HCT116 (cell line): Measurements from ENCODE around the gene FBXO47. TPM values are rescaled to one million over a fixed set of nuclear protein-coding genes. Genes with fewer than 3 reads are reported as not detected.

Source experiments
- ATAC-seq: fragments of 200-7000 bp; cut with Tn5 transposase; 2 replicates; pipeline ENCODE4 v1.9.1; 2020; ENCODE audit warnings: mild to moderate bottlenecking, moderate library complexity
- BruUV-seq: library from RNA; stranded (reverse); fragments of 400-500 nt; replicated peaks from 2 replicates; lab custom pipeline; 2021; lab: Mats Ljungman, UMichigan
- CTCF ChIA-PET: fragments of 300-600 bp; sonication (Branson Sonifier 250); formaldehyde crosslinking; loops from one replicate; lab custom pipeline; 2021; ENCODE audit warnings: antibody characterized with exemption; lab: Charles Lee
- POLR2A ChIA-PET: fragments of 300-600, 350-600 bp; sonication (Branson Sonifier 250); formaldehyde crosslinking; loops from one replicate; lab custom pipeline; 2021; ENCODE audit warnings: antibody characterized with exemption; lab: Charles Lee
- RAD21 ChIA-PET, 2 experiments: fragments of 300-600 bp; sonication (Branson Sonifier 250); formaldehyde crosslinking; loops; one replicate each; lab custom pipeline; 2023; ENCODE audit warnings: low total read pairs in 2 of 2; ENCODE audit not compliant: uncharacterized antibody in 2 of 2, unreplicated experiment in 2 of 2, low non-redundant PET in 1 of 2; lab: Charles Lee
- DNase-seq: peaks from one replicate; pipeline ENCODE4 v3.0.0-alpha.2; 2010; ENCODE audit warnings: low read depth, low spot score
- H2AFZ ChIP-seq: fragments of 200-600 bp; shearing (Covaris generic), sonication (generic); 2 replicates; pipeline ENCODE4 v1.6.1; 2017; ENCODE audit warnings: low read depth, mixed run types, mixed read lengths, antibody characterized with exemption, low read length; ENCODE audit not compliant: poor library complexity, severe bottlenecking
- H3K27ac ChIP-seq: 2 replicates; pipeline ENCODE4 v1.5.1; 2012; ENCODE audit warnings: low read depth, low read length
- H3K27me3 ChIP-seq: fragments of 200-600 bp; sonication (generic); 2 replicates; pipeline ENCODE4 v1.6.1; 2016; ENCODE audit warnings: mixed run types, low read length, mixed read lengths; ENCODE audit not compliant: insufficient read depth
- H3K36me3 ChIP-seq, 2 experiments: fragments of 200-500 bp in 1 of 2; fragments of 200-600 bp in 1 of 2; sonication (Bioruptor generic) in 1 of 2; sonication (generic) in 1 of 2; 2 replicates each; pipeline versions ENCODE4 v1.5.1 to v1.6.1; 2014 to 2016; ENCODE audit warnings: low read length in 2 of 2, inconsistent platforms in 1 of 2, mixed read lengths in 1 of 2, mixed run types in 1 of 2; ENCODE audit not compliant: insufficient read depth in 2 of 2, control insufficient read depth in 1 of 2
- H3K4me1 ChIP-seq, 2 experiments: fragments of 200-600 bp in 1 of 2; sonication (generic) in 1 of 2; 2 replicates each; pipeline versions ENCODE4 v1.5.1 to v1.6.1; 2012 to 2017; ENCODE audit warnings: low read length in 2 of 2, inconsistent platforms in 1 of 2, mild to moderate bottlenecking in 1 of 2, mixed read lengths in 1 of 2, mixed run types in 1 of 2, moderate library complexity in 1 of 2; ENCODE audit not compliant: insufficient read depth in 2 of 2, control insufficient read depth in 1 of 2
- H3K4me2 ChIP-seq: fragments of 200-600 bp; sonication (generic); 2 replicates; pipeline ENCODE4 v1.6.1; 2017; ENCODE audit warnings: mixed run types, low read length, mixed read lengths
- H3K4me3 ChIP-seq, 2 experiments: fragments of 200-600 bp in 1 of 2; sonication (generic) in 1 of 2; replicated peaks in 1 of 2; 2 replicates each; pipeline ENCODE4 v1.5.1; 2011 to 2016; ENCODE audit warnings: low read length in 2 of 2, control low read depth in 1 of 2, low read depth in 1 of 2, mild to moderate bottlenecking in 1 of 2, mixed read lengths in 1 of 2, mixed run types in 1 of 2
- H3K79me2 ChIP-seq: fragments of 200-600 bp; sonication (generic); 2 replicates; pipeline ENCODE4 v1.6.1; 2017; ENCODE audit warnings: mild to moderate bottlenecking, mixed run types, low read length, moderate library complexity, mixed read lengths; ENCODE audit not compliant: insufficient read depth
- H3K9ac ChIP-seq: fragments of 200-600 bp; sonication (generic); 2 replicates; pipeline ENCODE4 v1.6.1; 2016; ENCODE audit warnings: low read length, mixed read lengths
- H3K9me2 ChIP-seq: fragments of 200-600 bp; sonication (generic), shearing (Covaris generic); 2 replicates; pipeline ENCODE4 v1.6.1; 2017; ENCODE audit warnings: mixed run types, mild to moderate bottlenecking, moderate library complexity; ENCODE audit not compliant: insufficient read depth
- H3K9me3 ChIP-seq, 2 experiments: fragments of 200-500 bp in 1 of 2; fragments of 200-600 bp in 1 of 2; sonication (Bioruptor generic) in 1 of 2; sonication (generic) in 1 of 2; 2 replicates each; pipeline ENCODE4 v1.6.1; 2014 to 2017; ENCODE audit warnings: low read length in 2 of 2, mixed read lengths in 2 of 2, inconsistent platforms in 1 of 2, low read depth in 1 of 2, mild to moderate bottlenecking in 1 of 2, mixed run types in 1 of 2, moderate library complexity in 1 of 2; ENCODE audit not compliant: control insufficient read depth in 1 of 2, insufficient read depth in 1 of 2
- H4K20me1 ChIP-seq: fragments of 200-600 bp; sonication (generic), shearing (Covaris generic); 2 replicates; pipeline ENCODE4 v1.6.1; 2017; ENCODE audit warnings: mixed run types, mild to moderate bottlenecking, moderate library complexity; ENCODE audit not compliant: insufficient read depth
- CBX3 ChIP-seq: IDR thresholded peaks from 2 replicates; pipeline ENCODE4 v1.6.1; 2012; ENCODE audit warnings: low read depth
- ELF1 ChIP-seq: IDR thresholded peaks from 2 replicates; pipeline ENCODE4 v1.6.1; 2012; ENCODE audit warnings: low read depth, borderline replicate concordance
- EZH2 ChIP-seq: fragments of 200-600 bp; sonication (generic); IDR thresholded peaks from 2 replicates; pipeline ENCODE4 v1.6.1; 2017; ENCODE audit warnings: antibody characterized with exemption, mixed run types
- EZH2phosphoT487 ChIP-seq: fragments of 200-600 bp; IDR thresholded peaks from 2 replicates; pipeline ENCODE4 v1.6.1; 2018; ENCODE audit warnings: antibody characterized with exemption, borderline replicate concordance
- FOSL1 ChIP-seq: IDR thresholded peaks from 2 replicates; pipeline ENCODE4 v1.6.1; 2012; ENCODE audit warnings: low read depth
- JUND ChIP-seq: IDR thresholded peaks from 2 replicates; pipeline ENCODE4 v1.6.1; 2012
- POLR2A ChIP-seq: IDR thresholded peaks from 2 replicates; pipeline ENCODE4 v1.7.0; 2011; ENCODE audit warnings: borderline replicate concordance; ENCODE audit not compliant: insufficient read depth, insufficient read length; ENCODE audit errors: extremely low read depth
- POLR2AphosphoS5 ChIP-seq: IDR thresholded peaks from 2 replicates; pipeline ENCODE4 v1.6.1; 2011; ENCODE audit warnings: mild to moderate bottlenecking, low read depth, low read length, moderate library complexity
- RAD21 ChIP-seq: IDR thresholded peaks from 2 replicates; pipeline ENCODE4 v1.6.1; 2012; ENCODE audit warnings: low read depth, mild to moderate bottlenecking
- SIN3A ChIP-seq: IDR thresholded peaks from 2 replicates; pipeline ENCODE4 v1.6.1; 2012; ENCODE audit warnings: low read depth
- SP1 ChIP-seq: IDR thresholded peaks from 2 replicates; pipeline ENCODE4 v1.6.1; 2012; ENCODE audit warnings: low read depth
- SRF ChIP-seq: IDR thresholded peaks from 2 replicates; pipeline ENCODE4 v1.6.1; 2012; ENCODE audit warnings: low read depth
- YY1 ChIP-seq: IDR thresholded peaks from 2 replicates; pipeline ENCODE4 v1.6.1; 2011; ENCODE audit warnings: low read length, low read depth, moderate library complexity, mild to moderate bottlenecking; ENCODE audit not compliant: insufficient replicate concordance; ENCODE audit errors: extremely low read depth
- intact Hi-C: fragments of 100-400 bp; cut with micrococcal nuclease; formaldehyde crosslinking; loops from 2 replicates; pipeline ENCODE4 v1.10.0; 2022
- total RNA-seq: library from RNA; stranded (reverse); gene quantifications from one replicate; pipeline ENCODE4 v1.2.1, GENCODE V29; 2021; ENCODE audit not compliant: unreplicated experiment
- TF ChIP-seq, protein P1 (sequence below): IDR thresholded peaks from 2 replicates; pipeline ENCODE4 v1.6.1; 2011; ENCODE audit warnings: mild to moderate bottlenecking, low read length, moderate library complexity; ENCODE audit not compliant: insufficient replicate concordance; ENCODE audit errors: extremely low read depth
- TF ChIP-seq, protein P2 (sequence below): IDR thresholded peaks from 2 replicates; pipeline ENCODE4 v1.6.1; 2012
- TF ChIP-seq, protein P3 (sequence below): IDR thresholded peaks from 2 replicates; pipeline ENCODE4 v1.6.1; 2012; ENCODE audit warnings: low read depth
- TF ChIP-seq, protein P4 (sequence below), 3 experiments: fragments of 200-600 bp in 1 of 3; sonication (generic) in 1 of 3; IDR thresholded peaks in 2 of 3; conservative IDR thresholded peaks in 1 of 3; 2 replicates each; pipeline ENCODE4 v1.5.1; 2012 to 2017; ENCODE audit warnings: low read depth in 2 of 3, low read length in 2 of 3, antibody characterized with exemption in 1 of 3, borderline replicate concordance in 1 of 3, control low read depth in 1 of 3, mild to moderate bottlenecking in 1 of 3, mixed read lengths in 1 of 3, mixed run types in 1 of 3, moderate library complexity in 1 of 3; ENCODE audit not compliant: insufficient read depth in 1 of 3
- TF ChIP-seq, protein P5 (sequence below): IDR thresholded peaks from 2 replicates; pipeline ENCODE4 v1.6.1; 2012

The FBXO47 gene
- total RNA-seq, 1 experiment from 2014 or later: not detected

DNA sequence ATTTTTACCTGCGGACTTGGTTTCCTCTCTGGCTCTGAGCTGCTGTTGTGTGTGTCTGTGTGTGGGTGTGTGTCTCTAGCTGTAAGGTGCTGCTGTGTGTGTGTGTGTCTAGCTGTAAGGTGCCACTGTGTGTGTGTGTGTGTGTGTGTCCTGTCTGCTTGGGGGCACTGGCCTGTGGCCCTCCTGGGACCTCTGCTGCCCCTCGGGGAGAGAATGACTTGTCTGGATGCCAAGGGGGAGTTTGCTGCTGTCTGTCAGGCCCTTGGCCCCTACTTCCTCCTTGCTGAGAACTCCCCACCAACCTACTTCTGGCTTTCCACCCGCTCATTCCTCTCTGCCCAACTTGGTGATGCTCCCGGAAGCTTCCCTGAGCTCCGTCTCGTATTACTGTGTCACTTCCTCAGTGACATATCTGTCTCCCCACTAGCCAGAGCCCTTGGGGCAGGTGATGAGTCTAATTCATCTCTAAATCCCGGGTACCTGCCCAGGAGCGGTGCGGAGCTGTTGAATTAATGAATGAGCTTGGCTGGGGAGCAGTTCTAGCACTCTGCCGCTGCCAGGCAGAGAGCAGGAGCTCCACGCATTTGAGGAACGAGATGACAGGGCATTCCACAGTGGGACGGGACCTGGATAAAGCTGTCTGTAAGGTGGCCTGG is 45.3 kb downstream of the FBXO47 start:
- no TSS peak for BruUV-seq
- no peak overlapping the region for H3K4me2 ChIP-seq
- no peaks in the 10 kb centered on the region for H3K9me3 ChIP-seq
- no peak for DNase-seq
- H3K9me2 ChIP-seq: no peaks in the 10 kb centered on the region
- H3K36me3 ChIP-seq: peaks cover 8 to 23% of the 10 kb centered on the region in 2 experiments; a peak in 3 of 4 replicates
- no peak overlapping the region for H3K9ac ChIP-seq
- CTCF ChIA-PET: no interaction called here
- H3K79me2 ChIP-seq: no peaks in the 10 kb centered on the region
- TF ChIP-seq, protein P1, sequence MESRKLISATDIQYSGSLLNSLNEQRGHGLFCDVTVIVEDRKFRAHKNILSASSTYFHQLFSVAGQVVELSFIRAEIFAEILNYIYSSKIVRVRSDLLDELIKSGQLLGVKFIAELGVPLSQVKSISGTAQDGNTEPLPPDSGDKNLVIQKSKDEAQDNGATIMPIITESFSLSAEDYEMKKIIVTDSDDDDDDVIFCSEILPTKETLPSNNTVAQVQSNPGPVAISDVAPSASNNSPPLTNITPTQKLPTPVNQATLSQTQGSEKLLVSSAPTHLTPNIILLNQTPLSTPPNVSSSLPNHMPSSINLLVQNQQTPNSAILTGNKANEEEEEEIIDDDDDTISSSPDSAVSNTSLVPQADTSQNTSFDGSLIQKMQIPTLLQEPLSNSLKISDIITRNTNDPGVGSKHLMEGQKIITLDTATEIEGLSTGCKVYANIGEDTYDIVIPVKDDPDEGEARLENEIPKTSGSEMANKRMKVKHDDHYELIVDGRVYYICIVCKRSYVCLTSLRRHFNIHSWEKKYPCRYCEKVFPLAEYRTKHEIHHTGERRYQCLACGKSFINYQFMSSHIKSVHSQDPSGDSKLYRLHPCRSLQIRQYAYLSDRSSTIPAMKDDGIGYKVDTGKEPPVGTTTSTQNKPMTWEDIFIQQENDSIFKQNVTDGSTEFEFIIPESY: no peak
- TF ChIP-seq JUND (no peak; the same call in 1 of the 2 replicates), FOSL1 (no peak), POLR2A (no peak), SIN3A (no peak), SRF (no peak), SP1 (no peak), EZH2 (no peak), YY1 (no peak), ELF1 (no peak), CBX3 (no peak), EZH2phosphoT487 (no peak), RAD21 (no peak), POLR2AphosphoS5 (no peak)
- TF ChIP-seq, protein P2, sequence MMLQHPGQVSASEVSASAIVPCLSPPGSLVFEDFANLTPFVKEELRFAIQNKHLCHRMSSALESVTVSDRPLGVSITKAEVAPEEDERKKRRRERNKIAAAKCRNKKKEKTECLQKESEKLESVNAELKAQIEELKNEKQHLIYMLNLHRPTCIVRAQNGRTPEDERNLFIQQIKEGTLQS: no peak
- TF ChIP-seq, protein P3, sequence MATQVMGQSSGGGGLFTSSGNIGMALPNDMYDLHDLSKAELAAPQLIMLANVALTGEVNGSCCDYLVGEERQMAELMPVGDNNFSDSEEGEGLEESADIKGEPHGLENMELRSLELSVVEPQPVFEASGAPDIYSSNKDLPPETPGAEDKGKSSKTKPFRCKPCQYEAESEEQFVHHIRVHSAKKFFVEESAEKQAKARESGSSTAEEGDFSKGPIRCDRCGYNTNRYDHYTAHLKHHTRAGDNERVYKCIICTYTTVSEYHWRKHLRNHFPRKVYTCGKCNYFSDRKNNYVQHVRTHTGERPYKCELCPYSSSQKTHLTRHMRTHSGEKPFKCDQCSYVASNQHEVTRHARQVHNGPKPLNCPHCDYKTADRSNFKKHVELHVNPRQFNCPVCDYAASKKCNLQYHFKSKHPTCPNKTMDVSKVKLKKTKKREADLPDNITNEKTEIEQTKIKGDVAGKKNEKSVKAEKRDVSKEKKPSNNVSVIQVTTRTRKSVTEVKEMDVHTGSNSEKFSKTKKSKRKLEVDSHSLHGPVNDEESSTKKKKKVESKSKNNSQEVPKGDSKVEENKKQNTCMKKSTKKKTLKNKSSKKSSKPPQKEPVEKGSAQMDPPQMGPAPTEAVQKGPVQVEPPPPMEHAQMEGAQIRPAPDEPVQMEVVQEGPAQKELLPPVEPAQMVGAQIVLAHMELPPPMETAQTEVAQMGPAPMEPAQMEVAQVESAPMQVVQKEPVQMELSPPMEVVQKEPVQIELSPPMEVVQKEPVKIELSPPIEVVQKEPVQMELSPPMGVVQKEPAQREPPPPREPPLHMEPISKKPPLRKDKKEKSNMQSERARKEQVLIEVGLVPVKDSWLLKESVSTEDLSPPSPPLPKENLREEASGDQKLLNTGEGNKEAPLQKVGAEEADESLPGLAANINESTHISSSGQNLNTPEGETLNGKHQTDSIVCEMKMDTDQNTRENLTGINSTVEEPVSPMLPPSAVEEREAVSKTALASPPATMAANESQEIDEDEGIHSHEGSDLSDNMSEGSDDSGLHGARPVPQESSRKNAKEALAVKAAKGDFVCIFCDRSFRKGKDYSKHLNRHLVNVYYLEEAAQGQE: no peak
- TF ChIP-seq, protein P4, sequence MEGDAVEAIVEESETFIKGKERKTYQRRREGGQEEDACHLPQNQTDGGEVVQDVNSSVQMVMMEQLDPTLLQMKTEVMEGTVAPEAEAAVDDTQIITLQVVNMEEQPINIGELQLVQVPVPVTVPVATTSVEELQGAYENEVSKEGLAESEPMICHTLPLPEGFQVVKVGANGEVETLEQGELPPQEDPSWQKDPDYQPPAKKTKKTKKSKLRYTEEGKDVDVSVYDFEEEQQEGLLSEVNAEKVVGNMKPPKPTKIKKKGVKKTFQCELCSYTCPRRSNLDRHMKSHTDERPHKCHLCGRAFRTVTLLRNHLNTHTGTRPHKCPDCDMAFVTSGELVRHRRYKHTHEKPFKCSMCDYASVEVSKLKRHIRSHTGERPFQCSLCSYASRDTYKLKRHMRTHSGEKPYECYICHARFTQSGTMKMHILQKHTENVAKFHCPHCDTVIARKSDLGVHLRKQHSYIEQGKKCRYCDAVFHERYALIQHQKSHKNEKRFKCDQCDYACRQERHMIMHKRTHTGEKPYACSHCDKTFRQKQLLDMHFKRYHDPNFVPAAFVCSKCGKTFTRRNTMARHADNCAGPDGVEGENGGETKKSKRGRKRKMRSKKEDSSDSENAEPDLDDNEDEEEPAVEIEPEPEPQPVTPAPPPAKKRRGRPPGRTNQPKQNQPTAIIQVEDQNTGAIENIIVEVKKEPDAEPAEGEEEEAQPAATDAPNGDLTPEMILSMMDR (IDR thresholded peaks at IDR 0.05 in 2 of 3, conservative IDR thresholded peaks at IDR 0.05 in 1 of 3; ENCODE audit: borderline replicate concordance in 1 of 3, insufficient read depth in 1 of 3, low read depth in 2 of 3, low read length in 2 of 3): no peak
- TF ChIP-seq, protein P5, sequence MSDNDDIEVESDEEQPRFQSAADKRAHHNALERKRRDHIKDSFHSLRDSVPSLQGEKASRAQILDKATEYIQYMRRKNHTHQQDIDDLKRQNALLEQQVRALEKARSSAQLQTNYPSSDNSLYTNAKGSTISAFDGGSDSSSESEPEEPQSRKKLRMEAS: no peak
- ATAC-seq: no peak
- no peak overlapping the region for H3K4me3 ChIP-seq
- RAD21 ChIA-PET: no interaction called here
- H3K4me1 ChIP-seq: peaks cover 6 to 15% of the 10 kb centered on the region in 2 experiments
- POLR2A ChIA-PET: no interaction called here
- no peaks in the 10 kb centered on the region for H3K27me3 ChIP-seq
- intact Hi-C loops: no loop called here
- H4K20me1 ChIP-seq: no peaks in the 10 kb centered on the region
- no peak overlapping the region for H3K27ac ChIP-seq
- no peak overlapping the region for H2AFZ ChIP-seq
